HUES6 (cell line): ENCODE data around the gene CHDH.

ENCODE experiments used
- H3K27ac ChIP-seq: 2 replicates; pipeline ENCODE4 v1.7.0; 2013; ENCODE audit warnings: low read depth, mild to moderate bottlenecking, low read length, inconsistent platforms
- H3K27me3 ChIP-seq: 2 replicates; pipeline ENCODE4 v1.6.1; 2013; ENCODE audit warnings: low read length; ENCODE audit not compliant: control insufficient read depth, insufficient read depth
- H3K36me3 ChIP-seq: 2 replicates; pipeline ENCODE4 v1.6.1; 2013; ENCODE audit warnings: low read length; ENCODE audit not compliant: control insufficient read depth, insufficient read depth
- H3K4me1 ChIP-seq: 2 replicates; pipeline ENCODE4 v1.6.1; 2013; ENCODE audit warnings: low read length; ENCODE audit not compliant: control insufficient read depth, insufficient read depth
- H3K4me3 ChIP-seq: 2 replicates; pipeline ENCODE4 v1.5.1; 2013; ENCODE audit warnings: low read depth, low read length
- H3K9ac ChIP-seq: one replicate; pipeline ENCODE4 v1.6.1; 2013; ENCODE audit warnings: mild to moderate bottlenecking, low read length
- H3K9me3 ChIP-seq: 2 replicates; pipeline ENCODE4 v1.6.1; 2013; ENCODE audit warnings: low read depth, low read length; ENCODE audit not compliant: control insufficient read depth, insufficient read depth

The CHDH gene

GRCh38 chr3:53846134-53846850 is at the start of gene CHDH, which contains the start of gene IL17RB:
Gene CHDH (minus strand): TSS chr3:53846419. CDS start chr3:53824008, 22,411 bp downstream.
Gene IL17RB (plus strand): TSS chr3:53846568. CDS start chr3:53846589, 21 bp downstream.
- Histone ChIP-seq H3K27ac (no peak within 1 kb of the TSS), H3K36me3 (no peaks in the 10 kb centered on the region), H3K9me3 (no peaks in the 10 kb centered on the region), H3K4me3 (peak within 1 kb of the TSS; percentile 80), H3K9ac (peak within 1 kb of the TSS; percentile 77), H3K27me3 (peaks cover 27% of the 10 kb centered on the region), H3K4me1 (peaks cover 37% of the 10 kb centered on the region)

- no peaks in the 10 kb centered on the region for H3K9me3 ChIP-seq
- peaks cover 11% of the 10 kb centered on the region for H3K36me3 ChIP-seq
- peaks cover 30% of the 10 kb centered on the region for H3K27me3 ChIP-seq
- peak overlapping the region; percentile 1 for H3K9ac ChIP-seq
- H3K4me3 ChIP-seq, result peak overlapping the region; percentile 81
- no peak overlapping the region; the same call in 1 of the 2 replicates for H3K27ac ChIP-seq
- peaks cover 8% of the 10 kb centered on the region; the same call in 1 of the 2 replicates for H3K4me1 ChIP-seq
Observed at GRCh38 chr3:53892286-53892637, 46.0 kb upstream of the CHDH start.

GRCh38 chr3:53891497-53892285 is 45.5 kb upstream of the CHDH start, which contains the start of gene SELENOK:
Gene SELENOK (minus strand): TSS chr3:53891859.
- Histone ChIP-seq H3K9ac (peak within 1 kb of the TSS; percentile 88), H3K4me3 (peak within 1 kb of the TSS; percentile 81), H3K27me3 (peaks cover 27% of the 10 kb centered on the region), H3K36me3 (peaks cover 17% of the 10 kb centered on the region), H3K9me3 (no peaks in the 10 kb centered on the region), H3K27ac (peak within 1 kb of the TSS; percentile 45; the same call in 1 of the 2 replicates), H3K4me1 (peaks cover 8% of the 10 kb centered on the region; the same call in 1 of the 2 replicates)

GRCh38 chr3:53890726-53891475 is 44.7 kb upstream of the CHDH start:
- H3K4me3 ChIP-seq, result peak overlapping the region; percentile 81
- peak overlapping the region; percentile 45; the same call in 1 of the 2 replicates for H3K27ac ChIP-seq

GRCh38 chr3:53888232-53888631 is 42.0 kb upstream of the CHDH start:
- peaks cover 42% of the 10 kb centered on the region for H3K36me3 ChIP-seq

More at GRCh38 chr3:53890726-53891475, 44.7 kb upstream of the CHDH start:
- Histone ChIP-seq H3K9me3 (no peaks in the 10 kb centered on the region), H3K36me3 (peaks cover 23% of the 10 kb centered on the region), H3K4me1 (peaks cover 8% of the 10 kb centered on the region; the same call in 1 of the 2 replicates), H3K27me3 (peaks cover 24% of the 10 kb centered on the region), H3K9ac (peak overlapping the region; percentile 88)

GRCh38 chr3:53887446-53887845 is 41.2 kb upstream of the CHDH start:
- no peak overlapping the region for H3K27ac ChIP-seq
- H3K9ac ChIP-seq, result no peak overlapping the region
- H3K27me3 ChIP-seq, result no peaks in the 10 kb centered on the region
- H3K4me1 ChIP-seq, result peaks cover 8% of the 10 kb centered on the region; the same call in 1 of the 2 replicates
- peaks cover 42% of the 10 kb centered on the region for H3K36me3 ChIP-seq
- no peaks in the 10 kb centered on the region for H3K9me3 ChIP-seq
- H3K4me3 ChIP-seq, result no peak overlapping the region

More at GRCh38 chr3:53888232-53888631, 42.0 kb upstream of the CHDH start:
- Histone ChIP-seq H3K4me1 (peaks cover 8% of the 10 kb centered on the region; the same call in 1 of the 2 replicates), H3K27ac (no peak overlapping the region), H3K9me3 (no peaks in the 10 kb centered on the region), H3K27me3 (0 out of 2 replicates have a peak, but pooled peaks cover under 1% of the 10 kb centered on the region), H3K9ac (no peak overlapping the region), H3K4me3 (no peak overlapping the region)

GRCh38 chr3:53885239-53885638 is 39.0 kb upstream of the CHDH start:
- Histone ChIP-seq H3K9me3 (no peaks in the 10 kb centered on the region), H3K36me3 (peaks cover 45% of the 10 kb centered on the region), H3K4me1 (peaks cover 16% of the 10 kb centered on the region), H3K27ac (no peak overlapping the region), H3K4me3 (no peak overlapping the region), H3K27me3 (no peaks in the 10 kb centered on the region), H3K9ac (no peak overlapping the region)

- Histone ChIP-seq H3K4me3 (no peak overlapping the region), H3K27me3 (no peaks in the 10 kb centered on the region), H3K9me3 (no peaks in the 10 kb centered on the region), H3K9ac (no peak overlapping the region), H3K4me1 (peaks cover 12% of the 10 kb centered on the region), H3K27ac (no peak overlapping the region), H3K36me3 (peaks cover 48% of the 10 kb centered on the region)
Observed at GRCh38 chr3:53884623-53885022, 38.4 kb upstream of the CHDH start.

- no peaks in the 10 kb centered on the region for H3K27me3 ChIP-seq
- no peak overlapping the region for H3K27ac ChIP-seq
- peaks cover 12% of the 10 kb centered on the region for H3K4me1 ChIP-seq
- peaks cover 62% of the 10 kb centered on the region for H3K36me3 ChIP-seq
- H3K9ac ChIP-seq, result no peak overlapping the region
- H3K4me3 ChIP-seq, result no peak overlapping the region
- no peaks in the 10 kb centered on the region for H3K9me3 ChIP-seq
Observed at GRCh38 chr3:53883008-53883407, 36.8 kb upstream of the CHDH start.

GRCh38 chr3:53881691-53882593 is 35.7 kb upstream of the CHDH start, which contains the start of gene ACTR8:
Gene ACTR8 (minus strand): TSS chr3:53882152. CDS start chr3:53882101, 51 bp downstream.
- peaks cover 62% of the 10 kb centered on the region for H3K36me3 ChIP-seq
- no peaks in the 10 kb centered on the region for H3K9me3 ChIP-seq
- H3K27ac ChIP-seq, result peak within 1 kb of the TSS; percentile 50
- H3K4me3 ChIP-seq, result peak within 1 kb of the TSS; percentile 80
- H3K9ac ChIP-seq, result peak within 1 kb of the TSS; percentile 87
- no peaks in the 10 kb centered on the region for H3K27me3 ChIP-seq
- peaks cover 12% of the 10 kb centered on the region for H3K4me1 ChIP-seq
